Measurements from ENCODE around the gene LCE5A.
A peak's percentile ranks its signal among the peaks of the same experiment; 100 is the strongest.
"Not testable (repeated sequence)": the region's sequence is repeated elsewhere in the genome, so short reads cannot be mapped to it uniquely, and the experiment has no call there.

LCE5A gene

GRCh38 chr1:152481869-152482664, 28.5 kb upstream of the LCE5A start:
- TF ChIP-seq, protein P1, sequence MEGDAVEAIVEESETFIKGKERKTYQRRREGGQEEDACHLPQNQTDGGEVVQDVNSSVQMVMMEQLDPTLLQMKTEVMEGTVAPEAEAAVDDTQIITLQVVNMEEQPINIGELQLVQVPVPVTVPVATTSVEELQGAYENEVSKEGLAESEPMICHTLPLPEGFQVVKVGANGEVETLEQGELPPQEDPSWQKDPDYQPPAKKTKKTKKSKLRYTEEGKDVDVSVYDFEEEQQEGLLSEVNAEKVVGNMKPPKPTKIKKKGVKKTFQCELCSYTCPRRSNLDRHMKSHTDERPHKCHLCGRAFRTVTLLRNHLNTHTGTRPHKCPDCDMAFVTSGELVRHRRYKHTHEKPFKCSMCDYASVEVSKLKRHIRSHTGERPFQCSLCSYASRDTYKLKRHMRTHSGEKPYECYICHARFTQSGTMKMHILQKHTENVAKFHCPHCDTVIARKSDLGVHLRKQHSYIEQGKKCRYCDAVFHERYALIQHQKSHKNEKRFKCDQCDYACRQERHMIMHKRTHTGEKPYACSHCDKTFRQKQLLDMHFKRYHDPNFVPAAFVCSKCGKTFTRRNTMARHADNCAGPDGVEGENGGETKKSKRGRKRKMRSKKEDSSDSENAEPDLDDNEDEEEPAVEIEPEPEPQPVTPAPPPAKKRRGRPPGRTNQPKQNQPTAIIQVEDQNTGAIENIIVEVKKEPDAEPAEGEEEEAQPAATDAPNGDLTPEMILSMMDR (IDR thresholded peaks at IDR 0.05; ENCODE audit: insufficient read depth, low read depth, low read length, missing control alignments): no peak
- H3K4me3 ChIP-seq (ENCODE audit: low read depth, low read length): no peak overlapping the region

DNA sequence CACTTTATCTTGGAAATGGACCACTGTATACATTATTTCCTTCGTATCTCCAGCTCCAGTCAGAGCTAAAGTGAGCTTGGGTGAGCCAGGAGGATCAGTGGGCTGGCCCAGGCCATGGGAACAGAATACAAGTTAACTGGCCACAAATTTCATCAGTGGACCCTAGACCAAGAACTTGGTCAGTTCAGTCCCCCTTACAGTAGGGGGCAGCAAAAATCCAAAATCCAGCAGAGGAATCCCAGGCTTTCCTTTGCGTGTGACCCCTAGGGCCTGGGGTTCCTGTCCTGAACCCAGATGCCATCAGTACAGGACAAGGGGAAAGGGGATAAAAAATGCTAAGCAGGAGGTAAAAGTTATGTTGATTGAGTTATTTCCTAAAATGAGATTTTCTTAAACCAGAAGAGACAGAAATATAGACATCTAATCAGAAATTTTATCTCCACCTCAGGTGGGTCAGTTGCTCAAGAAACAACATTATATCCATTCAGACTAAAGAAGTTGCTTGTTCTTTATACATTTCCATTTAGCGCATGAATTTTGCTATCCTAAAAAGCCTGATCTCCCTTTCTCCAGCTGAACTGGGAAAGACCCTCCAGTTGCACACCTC, 24.1 kb upstream of the LCE5A start:
- DNase-seq (ENCODE audit: low read depth): no peak
- TF ChIP-seq, protein P1 (IDR thresholded peaks at IDR 0.05; ENCODE audit: insufficient read depth, low read depth, low read length, missing control alignments): peak; percentile 45
- H3K4me3 ChIP-seq (ENCODE audit: low read depth, low read length): no peak overlapping the region

More at GRCh38 chr1:152481869-152482664, 28.5 kb upstream of the LCE5A start:
- DNase-seq (ENCODE audit: low read depth): no peak

DNA sequence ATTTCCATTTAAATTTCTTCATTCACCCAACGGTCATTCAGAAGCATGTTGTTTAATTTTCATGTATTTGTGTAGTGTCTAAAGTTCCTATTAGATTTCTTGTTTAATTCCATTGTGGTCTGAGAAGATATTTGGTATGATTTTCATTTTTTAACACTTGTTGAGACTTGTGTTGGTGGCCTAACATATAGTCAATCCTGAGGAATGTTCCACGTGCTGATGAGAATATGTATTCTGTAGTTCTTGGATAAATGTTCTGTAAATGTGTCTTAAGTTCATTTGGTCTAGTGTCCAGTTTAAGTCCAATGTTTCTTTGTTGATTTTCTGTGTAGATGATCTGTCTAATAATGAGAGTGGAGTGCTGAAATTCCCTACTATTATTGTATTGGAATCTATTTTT, 22.7 kb upstream of the LCE5A start:
- TF ChIP-seq, protein P1 (IDR thresholded peaks at IDR 0.05; ENCODE audit: insufficient read depth, low read depth, low read length, missing control alignments): no peak
- no peak overlapping the region for H3K4me3 ChIP-seq (ENCODE audit: low read depth, low read length)
- DNase-seq (ENCODE audit: low read depth): no peak

DNA sequence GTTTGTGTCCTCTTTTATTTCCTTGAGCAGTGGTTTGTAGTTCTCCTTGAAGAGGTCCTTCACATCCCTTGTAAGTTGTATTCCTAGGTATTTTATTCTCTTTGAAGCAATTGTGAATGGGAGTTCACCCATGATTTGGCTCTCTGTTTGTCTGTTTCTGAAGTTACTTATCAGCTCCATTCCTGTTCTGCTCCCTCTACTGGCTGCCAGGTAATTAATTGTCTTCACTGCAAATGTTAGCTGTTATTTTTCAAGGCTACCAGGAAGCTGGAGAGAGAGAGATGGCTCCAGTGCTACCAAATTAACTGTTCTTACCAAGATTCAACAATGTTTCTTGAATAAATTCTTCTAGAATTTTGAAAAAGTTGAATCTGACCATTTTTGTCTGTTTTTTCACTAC, 19.1 kb upstream of the LCE5A start:
- DNase-seq (ENCODE audit: low read depth): peak; percentile 9
- not testable (repeated sequence) for H3K4me3 ChIP-seq (ENCODE audit: low read depth, low read length)

- H3K4me3 ChIP-seq (ENCODE audit: low read depth, low read length): no peak overlapping the region
- peak; percentile 56 for DNase-seq (ENCODE audit: low read depth)
- TF ChIP-seq, protein P1 (IDR thresholded peaks at IDR 0.05; ENCODE audit: insufficient read depth, low read depth, low read length, missing control alignments): peak; percentile 82
Observed at GRCh38 chr1:152495066-152495675, 15.4 kb upstream of the LCE5A start.

DNA sequence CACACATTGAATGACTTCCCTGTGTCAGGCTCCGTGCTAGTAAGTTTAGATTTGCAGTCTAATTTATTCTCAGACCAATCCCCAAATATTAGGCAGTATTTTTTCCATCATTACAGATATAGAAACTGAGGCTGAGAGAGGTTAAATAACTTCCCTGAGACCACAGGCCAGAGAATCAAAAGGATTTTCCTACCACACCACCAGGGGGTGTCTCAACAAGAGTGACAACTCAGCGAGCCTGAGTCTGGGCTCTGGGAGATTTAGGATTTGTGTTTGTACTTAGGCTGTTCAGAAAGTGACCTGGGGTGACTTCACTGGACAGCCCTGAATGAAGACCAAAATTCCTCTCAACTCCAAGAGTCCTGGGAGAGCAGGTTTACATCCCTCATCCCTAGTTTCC, 13.3 kb upstream of the LCE5A start:
- TF ChIP-seq, protein P1 (IDR thresholded peaks at IDR 0.05; ENCODE audit: insufficient read depth, low read depth, low read length, missing control alignments): peak; percentile 27
- H3K4me3 ChIP-seq (ENCODE audit: low read depth, low read length): no peak overlapping the region
- DNase-seq (ENCODE audit: low read depth): peak; percentile 9

- DNase-seq (ENCODE audit: low read depth): no peak
- H3K4me3 ChIP-seq (ENCODE audit: low read depth, low read length): no peak overlapping the region
- TF ChIP-seq, protein P1 (IDR thresholded peaks at IDR 0.05; ENCODE audit: insufficient read depth, low read depth, low read length, missing control alignments): no peak
Observed at GRCh38 chr1:152501704-152502103, 8.9 kb upstream of the LCE5A start.

All from GM12865 (cell line).